Upper lobe of right lung (tissue), 1 donor: ENCODE results near the gene PDE1C. TPM values are rescaled to one million over a fixed set of nuclear protein-coding genes. Genes with fewer than 3 reads are reported as not detected.
A peak's percentile ranks its signal among the peaks of the same experiment; 100 is the strongest.

ENCODE experiments used
- ATAC-seq: fragments of 200-7000 bp; cut with Tn5 transposase; one replicate; pipeline ENCODE4 v1.9.1; 2020; ENCODE audit warnings: mild to moderate bottlenecking, moderate library complexity
- DNase-seq: peaks from one replicate; pipeline ENCODE4 v3.0.0-alpha.2; 2020
- H3K27ac ChIP-seq: fragments of 200-600 bp; one replicate; pipeline ENCODE4 v1.8.0; 2022
- H3K27me3 ChIP-seq: fragments of 200-600 bp; one replicate; pipeline ENCODE4 v1.8.0; 2022; ENCODE audit warnings: mild to moderate bottlenecking
- H3K36me3 ChIP-seq: fragments of 200-600 bp; one replicate; pipeline ENCODE4 v1.8.0; 2022
- H3K4me1 ChIP-seq: fragments of 200-600 bp; one replicate; pipeline ENCODE4 v1.8.0; 2022
- H3K4me3 ChIP-seq: fragments of 200-600 bp; one replicate; pipeline ENCODE4 v1.8.0; 2022; ENCODE audit warnings: mild to moderate bottlenecking
- H3K9me3 ChIP-seq: fragments of 200-600 bp; one replicate; pipeline ENCODE4 v1.8.0; 2022
- CTCF ChIP-seq: fragments of 200-600 bp; IDR thresholded peaks from one replicate; pipeline ENCODE4 v1.8.0; 2022; ENCODE audit warnings: antibody characterized with exemption
- intact Hi-C: fragments of 100-400 bp; cut with DNase I; formaldehyde crosslinking; loops from one replicate; pipeline ENCODE4 v1.11.0; 2022
- total RNA-seq: library from RNA; stranded (reverse); fragmentation: NEBNext Ultra II Directional; extraction: Animal tissue kit (Norgen Biotek cat#: 25700); gene quantifications from one replicate; pipeline ENCODE4 v1.2.1, GENCODE V29; 2021
- donor health status: DM: no; HTN: yes; CAD: no; lungs with severe emphysema.

The PDE1C gene
- total RNA-seq, 1 donor from 2014 or later = 13.0 TPM

- DNase-seq = no peak
- intact Hi-C loops = no loop called here
Measured at GRCh38 chr7:32093415-32094408, 23.5 kb upstream of the PDE1C start.

GRCh38 chr7:32092346-32092745 is 22.1 kb upstream of the PDE1C start:
- Histone ChIP-seq H3K4me3 (no peak overlapping the region), H3K4me1 (no peaks in the 10 kb centered on the region), H3K9me3 (no peaks in the 10 kb centered on the region), H3K27ac (no peak overlapping the region), H3K27me3 (no peaks in the 10 kb centered on the region), H3K36me3 (no peaks in the 10 kb centered on the region)
- DNase-seq (no peak), ATAC-seq (no peak)
- TF ChIP-seq CTCF = no peak
- intact Hi-C loops = no loop called here

More at GRCh38 chr7:32093415-32094408, 23.5 kb upstream of the PDE1C start:
- H3K27ac ChIP-seq = peak overlapping the region; percentile 6
- H3K4me1 ChIP-seq = no peaks in the 10 kb centered on the region
- no peak for TF ChIP-seq CTCF
- H3K27me3 ChIP-seq = no peaks in the 10 kb centered on the region
- no peaks in the 10 kb centered on the region for H3K36me3 ChIP-seq
- no peaks in the 10 kb centered on the region for H3K9me3 ChIP-seq
- no peak overlapping the region for H3K4me3 ChIP-seq
- peak; percentile 85 for ATAC-seq

- H3K4me3 ChIP-seq = no peak overlapping the region
- no peaks in the 10 kb centered on the region for H3K4me1 ChIP-seq
- no peaks in the 10 kb centered on the region for H3K27me3 ChIP-seq
- no peaks in the 10 kb centered on the region for H3K36me3 ChIP-seq
- no peak for TF ChIP-seq CTCF
- DNase-seq = no peak
- H3K9me3 ChIP-seq = no peaks in the 10 kb centered on the region
- ATAC-seq = no peak
- H3K27ac ChIP-seq = no peak overlapping the region
- intact Hi-C loops = no loop called here
Measured at GRCh38 chr7:32091608-32092210, 21.5 kb upstream of the PDE1C start.

GRCh38 chr7:32089678-32090077 is 19.5 kb upstream of the PDE1C start:
- Histone ChIP-seq H3K36me3 (no peaks in the 10 kb centered on the region), H3K4me3 (no peak overlapping the region), H3K27me3 (no peaks in the 10 kb centered on the region), H3K27ac (no peak overlapping the region), H3K4me1 (no peaks in the 10 kb centered on the region), H3K9me3 (no peaks in the 10 kb centered on the region)
- no peak for TF ChIP-seq CTCF
- intact Hi-C loops = no loop called here
- ATAC-seq (no peak), DNase-seq (no peak)

GRCh38 chr7:32089256-32089655 is 19.0 kb upstream of the PDE1C start:
- intact Hi-C loops = no loop called here
- Histone ChIP-seq H3K9me3 (no peaks in the 10 kb centered on the region), H3K27ac (no peak overlapping the region), H3K4me3 (no peak overlapping the region), H3K4me1 (no peaks in the 10 kb centered on the region), H3K27me3 (no peaks in the 10 kb centered on the region), H3K36me3 (no peaks in the 10 kb centered on the region)
- DNase-seq (no peak), ATAC-seq (no peak)
- no peak for TF ChIP-seq CTCF
